H9 (cell line): ENCODE data around the gene CDC26. TPM values are rescaled to one million over a fixed set of nuclear protein-coding genes. Genes with fewer than 3 reads are reported as not detected.

Experiments
- DNase-seq: peaks from one replicate; pipeline ENCODE4 v3.0.0-alpha.2; 2017
- H2AFZ ChIP-seq: one replicate; pipeline ENCODE4 v1.6.1; 2013; ENCODE audit warnings: mild to moderate bottlenecking, low read length, control low read depth, moderate library complexity
- H2AK5ac ChIP-seq: 2 replicates; pipeline ENCODE4 v1.6.1; 2013; ENCODE audit warnings: low read length, control low read depth, mixed read lengths; ENCODE audit not compliant: insufficient read length
- H2BK120ac ChIP-seq: one replicate; pipeline ENCODE4 v1.6.1; 2013; ENCODE audit warnings: low read depth, mild to moderate bottlenecking, low read length, control low read depth, inconsistent platforms; ENCODE audit not compliant: poor library complexity, severe bottlenecking
- H2BK12ac ChIP-seq: 2 replicates; pipeline ENCODE4 v1.6.1; 2013; ENCODE audit warnings: low read length, control low read depth, mixed read lengths, low read depth; ENCODE audit not compliant: insufficient read length
- H2BK15ac ChIP-seq: 2 replicates; pipeline ENCODE4 v1.6.1; 2013; ENCODE audit warnings: low read depth, low read length, control low read depth
- H2BK20ac ChIP-seq: one replicate; pipeline ENCODE4 v1.6.1; 2013; ENCODE audit warnings: low read depth, mild to moderate bottlenecking, low read length, control low read depth, inconsistent platforms; ENCODE audit not compliant: poor library complexity, severe bottlenecking
- H2BK5ac ChIP-seq: 2 replicates; pipeline ENCODE4 v1.6.1; 2013; ENCODE audit warnings: low read length, control low read depth, mixed read lengths; ENCODE audit not compliant: insufficient read length
- H3K14ac ChIP-seq: 2 replicates; pipeline ENCODE4 v1.6.1; 2013; ENCODE audit warnings: low read length, control low read depth; ENCODE audit not compliant: insufficient read depth
- H3K18ac ChIP-seq: 2 replicates; pipeline ENCODE4 v1.6.1; 2013; ENCODE audit warnings: low read depth, mild to moderate bottlenecking, mixed read lengths, low read length, control low read depth; ENCODE audit not compliant: insufficient read length
- H3K23ac ChIP-seq: 2 replicates; pipeline ENCODE4 v1.6.1; 2013; ENCODE audit warnings: low read length, control low read depth, mixed read lengths, low read depth; ENCODE audit not compliant: insufficient read length
- H3K23me2 ChIP-seq: 2 replicates; pipeline ENCODE4 v1.6.1; 2013; ENCODE audit warnings: low read depth, mild to moderate bottlenecking, mixed read lengths, low read length, control low read depth; ENCODE audit not compliant: insufficient read length, poor library complexity, severe bottlenecking
- H3K27ac ChIP-seq: 2 replicates; pipeline ENCODE4 v1.5.1; 2013; ENCODE audit warnings: low read length, control low read depth, mixed read lengths, low read depth; ENCODE audit not compliant: insufficient read length
- H3K27me3 ChIP-seq: 2 replicates; pipeline ENCODE4 v1.6.1; 2013; ENCODE audit warnings: low read length, control low read depth, inconsistent platforms; ENCODE audit not compliant: insufficient read depth
- H3K4ac ChIP-seq: 2 replicates; pipeline ENCODE4 v1.6.1; 2013; ENCODE audit warnings: low read depth, mild to moderate bottlenecking, control low read depth, inconsistent platforms, low read length, moderate library complexity
- H3K4me1 ChIP-seq: 2 replicates; pipeline ENCODE4 v1.6.1; 2013; ENCODE audit warnings: low read length, control low read depth, inconsistent platforms; ENCODE audit not compliant: insufficient read depth
- H3K4me2 ChIP-seq: 2 replicates; pipeline ENCODE4 v1.6.1; 2013; ENCODE audit warnings: low read length, control low read depth, mixed read lengths; ENCODE audit not compliant: insufficient read length, insufficient read depth
- H3K56ac ChIP-seq: 2 replicates; pipeline ENCODE4 v1.6.1; 2013; ENCODE audit warnings: low read depth, mild to moderate bottlenecking, mixed read lengths, low read length, control low read depth; ENCODE audit not compliant: insufficient read length
- H3K79me1 ChIP-seq: 2 replicates; pipeline ENCODE4 v1.6.1; 2013; ENCODE audit warnings: low read depth, mild to moderate bottlenecking, moderate library complexity, low read length, control low read depth, inconsistent platforms; ENCODE audit not compliant: insufficient read depth, poor library complexity, severe bottlenecking
- H3K79me2 ChIP-seq: 2 replicates; pipeline ENCODE4 v1.6.1; 2013; ENCODE audit warnings: low read length, control low read depth, inconsistent platforms; ENCODE audit not compliant: insufficient read depth
- H3K9ac ChIP-seq: 2 replicates; pipeline ENCODE4 v1.6.1; 2013; ENCODE audit warnings: low read length, control low read depth, mixed read lengths; ENCODE audit not compliant: insufficient read length; ENCODE audit errors: extremely low read depth
- H3K9me3 ChIP-seq: one replicate; pipeline ENCODE4 v1.6.1; 2013; ENCODE audit warnings: low read depth, low read length, inconsistent platforms; ENCODE audit not compliant: control insufficient read depth
- H3T11ph ChIP-seq: one replicate; pipeline ENCODE4 v1.6.1; 2013; ENCODE audit warnings: mild to moderate bottlenecking, low read length, control low read depth, inconsistent platforms
- H4K20me1 ChIP-seq: one replicate; pipeline ENCODE4 v1.6.1; 2013; ENCODE audit not compliant: control insufficient read depth, insufficient read length, insufficient read depth
- H4K5ac ChIP-seq: 2 replicates; pipeline ENCODE4 v1.6.1; 2013; ENCODE audit warnings: low read depth, mild to moderate bottlenecking, mixed read lengths, low read length, control low read depth; ENCODE audit not compliant: insufficient read length
- H4K8ac ChIP-seq: replicated peaks from 2 replicates; pipeline ENCODE4 v1.6.1; 2013; ENCODE audit warnings: low read length, control low read depth, mixed read lengths, low read depth; ENCODE audit not compliant: insufficient read length
- H4K91ac ChIP-seq: 2 replicates; pipeline ENCODE4 v1.6.1; 2013; ENCODE audit warnings: low read depth, mild to moderate bottlenecking, moderate library complexity, mixed read lengths, low read length, control low read depth; ENCODE audit not compliant: insufficient read length
- H3K27ac Mint-ChIP-seq, 3 experiments: 2 replicates in 2 of 3; 3 replicates in 1 of 3; pipeline ENCODE4 v1.8.0; 2020 to 2021; ENCODE audit warnings: mixed read lengths in 3 of 3, mild to moderate bottlenecking in 1 of 3, moderate library complexity in 1 of 3
- H3K27me3 Mint-ChIP-seq: 2 replicates; pipeline ENCODE4 v1.8.0; 2021; ENCODE audit warnings: low read depth, mild to moderate bottlenecking, moderate library complexity, mixed read lengths
- H3K36me3 Mint-ChIP-seq, 3 experiments: 2 replicates in 2 of 3; 3 replicates in 1 of 3; pipeline ENCODE4 v1.8.0; 2020 to 2021; ENCODE audit warnings: low read depth in 3 of 3, mixed read lengths in 3 of 3; ENCODE audit not compliant: insufficient read depth in 1 of 3
- H3K4me1 Mint-ChIP-seq, 2 experiments: 2 replicates each; pipeline ENCODE4 v1.8.0; 2020; ENCODE audit warnings: mixed read lengths in 2 of 2
- H3K4me3 Mint-ChIP-seq, 2 experiments: 2 replicates in 1 of 2; 3 replicates in 1 of 2; pipeline ENCODE4 v1.8.0; 2020 to 2021; ENCODE audit warnings: mild to moderate bottlenecking in 2 of 2, mixed read lengths in 2 of 2, moderate library complexity in 1 of 2
- H3K9me3 Mint-ChIP-seq, 2 experiments: 2 replicates in 1 of 2; 3 replicates in 1 of 2; pipeline ENCODE4 v1.8.0; 2020; ENCODE audit warnings: mild to moderate bottlenecking in 2 of 2, mixed read lengths in 2 of 2, moderate library complexity in 1 of 2
- WGBS: extraction: QIAGEN DNeasy Blood & Tissue Kit; methylation state at CpG from one replicate; pipeline ENCODE4 v1.1.7; 2013; ENCODE audit warnings: missing lambda C conversion rate, low lambda C conversion rate, mixed read lengths; ENCODE audit not compliant: insufficient read length; ENCODE audit errors: extremely low coverage; 5-methylcytosine and 5-hydroxymethylcytosine counted together
- total RNA-seq: library from RNA; stranded (reverse); gene quantifications from 2 replicates; pipeline ENCODE4 v1.2.1, GENCODE V29; 2021
- TF ChIP-seq, protein P1 (sequence below): fragments of 200-600 bp; sonication (generic); conservative IDR thresholded peaks from 3 replicates; pipeline ENCODE4 v1.8.0; 2021; ENCODE audit warnings: antibody characterized with exemption, mild to moderate bottlenecking

The CDC26 gene
- total RNA-seq, 1 experiment from 2014 or later, result 38.6 TPM

DNA sequence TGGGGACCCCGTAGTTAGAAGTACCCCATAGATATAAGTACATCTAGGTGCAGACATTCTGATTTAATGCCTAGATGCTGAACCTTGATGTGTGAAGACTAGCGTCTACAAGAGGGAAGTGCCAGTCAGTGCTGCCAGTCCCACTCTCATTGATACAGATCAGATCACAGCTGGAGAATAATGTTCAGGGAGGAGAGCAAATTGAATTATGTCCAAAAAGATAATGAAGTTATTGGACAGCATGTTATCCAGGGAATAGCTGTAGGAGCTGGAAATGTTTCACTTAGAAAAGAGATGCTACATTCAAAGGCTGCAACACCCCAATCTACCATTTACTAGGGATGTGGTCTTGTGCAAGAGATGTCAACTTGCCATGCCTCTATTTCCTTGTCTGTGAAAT, 43.7 kb upstream of the CDC26 start:
- Histone ChIP-seq H3T11ph (no peak overlapping the region), H3K9me3 (no peaks in the 10 kb centered on the region), H3K18ac (no peak overlapping the region), H3K79me2 (no peaks in the 10 kb centered on the region), H3K27me3 (no peaks in the 10 kb centered on the region; the same call in 1 of the 2 replicates), H2BK5ac (no peak overlapping the region), H2BK12ac (no peak overlapping the region), H3K4ac (no peak overlapping the region), H4K91ac (no peak overlapping the region), H3K14ac (no peak overlapping the region), H2AFZ (no peak overlapping the region), H3K79me1 (no peaks in the 10 kb centered on the region), H4K20me1 (no peaks in the 10 kb centered on the region), H3K56ac (no peak overlapping the region), H2BK20ac (no peak overlapping the region), H3K23ac (no peak overlapping the region), H3K23me2 (no peaks in the 10 kb centered on the region), H2BK15ac (no peak overlapping the region), H3K9ac (no peak overlapping the region), H4K5ac (no peak overlapping the region), H3K27ac (no peak overlapping the region), H4K8ac (no peak overlapping the region), H3K4me2 (no peak overlapping the region), H2AK5ac (no peak overlapping the region), H2BK120ac (no peak overlapping the region), H3K4me1 (no peaks in the 10 kb centered on the region)
- no peak for DNase-seq
- H3K4me1 Mint-ChIP-seq, result no peaks in the 10 kb centered on the region; a peak in 1 of 4 replicates
- H3K36me3 Mint-ChIP-seq, result no peaks in the 10 kb centered on the region
- TF ChIP-seq, protein P1, sequence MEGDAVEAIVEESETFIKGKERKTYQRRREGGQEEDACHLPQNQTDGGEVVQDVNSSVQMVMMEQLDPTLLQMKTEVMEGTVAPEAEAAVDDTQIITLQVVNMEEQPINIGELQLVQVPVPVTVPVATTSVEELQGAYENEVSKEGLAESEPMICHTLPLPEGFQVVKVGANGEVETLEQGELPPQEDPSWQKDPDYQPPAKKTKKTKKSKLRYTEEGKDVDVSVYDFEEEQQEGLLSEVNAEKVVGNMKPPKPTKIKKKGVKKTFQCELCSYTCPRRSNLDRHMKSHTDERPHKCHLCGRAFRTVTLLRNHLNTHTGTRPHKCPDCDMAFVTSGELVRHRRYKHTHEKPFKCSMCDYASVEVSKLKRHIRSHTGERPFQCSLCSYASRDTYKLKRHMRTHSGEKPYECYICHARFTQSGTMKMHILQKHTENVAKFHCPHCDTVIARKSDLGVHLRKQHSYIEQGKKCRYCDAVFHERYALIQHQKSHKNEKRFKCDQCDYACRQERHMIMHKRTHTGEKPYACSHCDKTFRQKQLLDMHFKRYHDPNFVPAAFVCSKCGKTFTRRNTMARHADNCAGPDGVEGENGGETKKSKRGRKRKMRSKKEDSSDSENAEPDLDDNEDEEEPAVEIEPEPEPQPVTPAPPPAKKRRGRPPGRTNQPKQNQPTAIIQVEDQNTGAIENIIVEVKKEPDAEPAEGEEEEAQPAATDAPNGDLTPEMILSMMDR, result no peak
- no peak overlapping the region for H3K27ac Mint-ChIP-seq
- no peaks in the 10 kb centered on the region for H3K9me3 Mint-ChIP-seq
- no CpG with 5 or more reads among the region's 2 CpGs for WGBS
- H3K27me3 Mint-ChIP-seq, result peaks cover 10% of the 10 kb centered on the region
- H3K4me3 Mint-ChIP-seq, result no peak overlapping the region
